GM12878 (cell line): ENCODE data around the gene DGAT2. TPM values are rescaled to one million over a fixed set of nuclear protein-coding genes. Genes with fewer than 3 reads are reported as not detected.

Source experiments
- BHLHE40 ChIP-seq, 2 experiments: fragments of 450-650 bp in 1 of 2; IDR thresholded peaks; 2 replicates each; pipeline ENCODE4 v1.6.1; 2011 to 2017; ENCODE audit warnings: low read depth in 2 of 2, borderline replicate concordance in 1 of 2, improper control_type of control experiment in 1 of 2, low read length in 1 of 2, mild to moderate bottlenecking in 1 of 2
- CBX5 ChIP-seq: sonication (generic); IDR thresholded peaks from 2 replicates; pipeline ENCODE4 v1.6.1; 2016; ENCODE audit warnings: low read depth, moderate library complexity, mild to moderate bottlenecking, inconsistent platforms
- CREM ChIP-seq: IDR thresholded peaks from 2 replicates; pipeline ENCODE4 v1.6.1; 2014; ENCODE audit warnings: antibody characterized with exemption, low read depth
- E2F4 ChIP-seq: IDR thresholded peaks from 2 replicates; pipeline ENCODE4 v1.6.1; 2012; ENCODE audit warnings: low read depth, low read length, improper control_type of control experiment
- ELK1 ChIP-seq: IDR thresholded peaks from 2 replicates; pipeline ENCODE4 v1.6.1; 2012; ENCODE audit warnings: low read depth, low read length, improper control_type of control experiment
- GABPA ChIP-seq: IDR thresholded peaks from 2 replicates; pipeline ENCODE4 v1.6.1; 2014; ENCODE audit warnings: antibody characterized with exemption, low read depth, mild to moderate bottlenecking, inconsistent platforms
- PAX5 ChIP-seq: IDR thresholded peaks from 2 replicates; pipeline ENCODE4 v1.6.1; 2011; ENCODE audit warnings: low read depth, low read length, borderline replicate concordance
- PML ChIP-seq: IDR thresholded peaks from 2 replicates; pipeline ENCODE4 v1.6.1; 2012; ENCODE audit warnings: low read length, inconsistent platforms
- POLR2AphosphoS2 ChIP-seq: IDR thresholded peaks from 2 replicates; pipeline ENCODE4 v1.6.1; 2011; ENCODE audit warnings: low read depth, mild to moderate bottlenecking, low read length, improper control_type of control experiment, moderate library complexity
- RAD21 ChIP-seq: IDR thresholded peaks from 2 replicates; pipeline ENCODE4 v1.6.1; 2011; ENCODE audit warnings: mild to moderate bottlenecking, low read depth, low read length, moderate library complexity; ENCODE audit not compliant: insufficient read depth
- RB1 ChIP-seq: fragments of 450-650 bp; formaldehyde crosslinking; IDR thresholded peaks from 2 replicates; pipeline ENCODE4 v1.6.1; 2017; ENCODE audit warnings: mild to moderate bottlenecking, borderline replicate concordance
- RCOR1 ChIP-seq: conservative IDR thresholded peaks from 2 replicates; pipeline ENCODE4 v1.6.1; 2012; ENCODE audit warnings: low read depth, low read length, improper control_type of control experiment
- SIX5 ChIP-seq: IDR thresholded peaks from 2 replicates; pipeline ENCODE4 v1.6.1; 2011; ENCODE audit warnings: mild to moderate bottlenecking, low read depth, low read length, moderate library complexity; ENCODE audit not compliant: severe bottlenecking
- YY1 ChIP-seq: IDR thresholded peaks from 2 replicates; pipeline ENCODE4 v1.6.1; 2011; ENCODE audit warnings: low read depth, mild to moderate bottlenecking, low read length
- ZBTB4 ChIP-seq: fragments of 450-650 bp; formaldehyde crosslinking; IDR thresholded peaks from 2 replicates; pipeline ENCODE4 v1.4.0; 2022; ENCODE audit warnings: mild to moderate bottlenecking, moderate library complexity
- polyA plus RNA-seq, 11 experiments: library from polyadenylated mRNA; depleted of rRNA in 4 of 11; unstranded in 6 of 11; stranded (reverse) in 5 of 11; fragments of >200 nt; fragmentation: Nextera tagmentation in 4 of 11; fragmentation: Illumina TruSeq in 1 of 11; extraction: Ambion mirVana in 4 of 11; extraction: Trizol in 1 of 11; gene quantifications; 1 replicate in 1 of 11; 2 replicates in 10 of 11; pipeline versions ENCODE4 v1.2.1 to v1.2.3, GENCODE V29; 2011 to 2016; ENCODE audit warnings: inconsistent platforms in 2 of 11, missing spikeins in 2 of 11, low read depth in 1 of 11
- total RNA-seq, 4 experiments: library from RNA; depleted of rRNA in 3 of 4; stranded (reverse); fragments of >200 nt in 3 of 4; fragmentation: Illumina TruSeq in 1 of 4; extraction: Trizol in 1 of 4; gene quantifications; 2 replicates each; pipeline versions ENCODE4 v1.2.1 to v1.2.3, GENCODE V29; 2013 to 2021
- TF ChIP-seq, protein P1 (sequence below): IDR thresholded peaks from 2 replicates; pipeline ENCODE4 v1.6.1; 2012; ENCODE audit warnings: mild to moderate bottlenecking, low read depth, low read length
- TF ChIP-seq, protein P2 (sequence below): IDR thresholded peaks from 2 replicates; pipeline ENCODE4 v1.6.1; 2012; ENCODE audit warnings: low read depth, low read length, improper control_type of control experiment

DGAT2 gene
- total and polyA plus RNA-seq, 10 of the 15 experiments (the other 5 are each of a cell fraction or from before 2014, with no cell fraction given) = 5.1 to 25.9 (median 17.6) TPM

- no peak for TF ChIP-seq ZBTB4 (CRISPR knock-in tag)
- peak; percentile 90 for TF ChIP-seq PAX5
- TF ChIP-seq BHLHE40 (IDR thresholded peaks at IDR 0.05; ENCODE audit: borderline replicate concordance in 1 of 2, low read depth in 2 of 2, low read length in 1 of 2) = peak; percentile 75 to 78
- TF ChIP-seq SIX5 = no peak
- no peak for TF ChIP-seq PML
- no peak for TF ChIP-seq RAD21
- 0 out of 2 replicates have a peak, but pooled peaks have one; percentile 31 for TF ChIP-seq RCOR1
- TF ChIP-seq, protein P1, sequence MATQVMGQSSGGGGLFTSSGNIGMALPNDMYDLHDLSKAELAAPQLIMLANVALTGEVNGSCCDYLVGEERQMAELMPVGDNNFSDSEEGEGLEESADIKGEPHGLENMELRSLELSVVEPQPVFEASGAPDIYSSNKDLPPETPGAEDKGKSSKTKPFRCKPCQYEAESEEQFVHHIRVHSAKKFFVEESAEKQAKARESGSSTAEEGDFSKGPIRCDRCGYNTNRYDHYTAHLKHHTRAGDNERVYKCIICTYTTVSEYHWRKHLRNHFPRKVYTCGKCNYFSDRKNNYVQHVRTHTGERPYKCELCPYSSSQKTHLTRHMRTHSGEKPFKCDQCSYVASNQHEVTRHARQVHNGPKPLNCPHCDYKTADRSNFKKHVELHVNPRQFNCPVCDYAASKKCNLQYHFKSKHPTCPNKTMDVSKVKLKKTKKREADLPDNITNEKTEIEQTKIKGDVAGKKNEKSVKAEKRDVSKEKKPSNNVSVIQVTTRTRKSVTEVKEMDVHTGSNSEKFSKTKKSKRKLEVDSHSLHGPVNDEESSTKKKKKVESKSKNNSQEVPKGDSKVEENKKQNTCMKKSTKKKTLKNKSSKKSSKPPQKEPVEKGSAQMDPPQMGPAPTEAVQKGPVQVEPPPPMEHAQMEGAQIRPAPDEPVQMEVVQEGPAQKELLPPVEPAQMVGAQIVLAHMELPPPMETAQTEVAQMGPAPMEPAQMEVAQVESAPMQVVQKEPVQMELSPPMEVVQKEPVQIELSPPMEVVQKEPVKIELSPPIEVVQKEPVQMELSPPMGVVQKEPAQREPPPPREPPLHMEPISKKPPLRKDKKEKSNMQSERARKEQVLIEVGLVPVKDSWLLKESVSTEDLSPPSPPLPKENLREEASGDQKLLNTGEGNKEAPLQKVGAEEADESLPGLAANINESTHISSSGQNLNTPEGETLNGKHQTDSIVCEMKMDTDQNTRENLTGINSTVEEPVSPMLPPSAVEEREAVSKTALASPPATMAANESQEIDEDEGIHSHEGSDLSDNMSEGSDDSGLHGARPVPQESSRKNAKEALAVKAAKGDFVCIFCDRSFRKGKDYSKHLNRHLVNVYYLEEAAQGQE = 0 out of 2 replicates have a peak, but pooled peaks have one; percentile 11
- TF ChIP-seq, protein P2, sequence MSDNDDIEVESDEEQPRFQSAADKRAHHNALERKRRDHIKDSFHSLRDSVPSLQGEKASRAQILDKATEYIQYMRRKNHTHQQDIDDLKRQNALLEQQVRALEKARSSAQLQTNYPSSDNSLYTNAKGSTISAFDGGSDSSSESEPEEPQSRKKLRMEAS = no peak
- TF ChIP-seq CREM = peak; percentile 92
- no peak for TF ChIP-seq ELK1
- TF ChIP-seq CBX5 = no peak
- TF ChIP-seq YY1 = peak; percentile 65
- TF ChIP-seq POLR2AphosphoS2 = no peak
- TF ChIP-seq GABPA = no peak
- no peak for TF ChIP-seq RB1
- peak; percentile 38; the same call in 1 of the 2 replicates for TF ChIP-seq E2F4
These were observed 5.2 kb downstream of the DGAT2 start (continued) for GRCh38 chr11:75773595-75774353.
